Neural progenitor cell (in vitro differentiated cells): ENCODE measurements around the gene UAP1. TPM values are rescaled to one million over a fixed set of nuclear protein-coding genes. Genes with fewer than 3 reads are reported as not detected.

ENCODE experiments used
- DNase-seq: peaks from one replicate; pipeline ENCODE4 v3.0.0-alpha.2; 2016; ENCODE audit warnings: low spot score
- H2AFZ ChIP-seq: fragments of 200-600 bp; sonication (generic); replicated peaks from 2 replicates; pipeline ENCODE4 v1.6.1; 2016; ENCODE audit warnings: antibody characterized with exemption
- H3F3A ChIP-seq: fragments of 200-600 bp; sonication (generic); 2 replicates; pipeline ENCODE4 v1.6.1; 2016; ENCODE audit warnings: antibody characterized with exemption, low read depth
- H3K27ac ChIP-seq: fragments of 200-600 bp; sonication (generic); 2 replicates; pipeline ENCODE4 v1.5.1; 2016; ENCODE audit warnings: mild to moderate bottlenecking
- H3K27me3 ChIP-seq: fragments of 200-600 bp; sonication (generic); 2 replicates; pipeline ENCODE4 v1.6.1; 2016; ENCODE audit warnings: mild to moderate bottlenecking, moderate library complexity
- H3K36me3 ChIP-seq: fragments of 200-600 bp; sonication (generic); 2 replicates; pipeline ENCODE4 v1.5.1; 2016
- H3K4me1 ChIP-seq: fragments of 200-600 bp; sonication (generic); 2 replicates; pipeline ENCODE4 v1.6.1; 2016; ENCODE audit warnings: mixed run types
- H3K4me2 ChIP-seq: fragments of 200-600 bp; sonication (generic); 2 replicates; pipeline ENCODE4 v1.6.1; 2016
- H3K4me3 ChIP-seq: fragments of 200-600 bp; sonication (generic); 2 replicates; pipeline ENCODE4 v1.5.1; 2016
- H3K79me2 ChIP-seq: fragments of 200-600 bp; sonication (generic); 2 replicates; pipeline ENCODE4 v1.6.1; 2016; ENCODE audit warnings: low read depth
- H3K9ac ChIP-seq: fragments of 200-600 bp; sonication (generic); 2 replicates; pipeline ENCODE4 v1.6.1; 2016
- H3K9me3 ChIP-seq: fragments of 200-600 bp; sonication (generic); 2 replicates; pipeline ENCODE4 v1.5.1; 2016; ENCODE audit warnings: low read depth
- H4K20me1 ChIP-seq: fragments of 200-600 bp; sonication (generic); 2 replicates; pipeline ENCODE4 v1.6.1; 2016; ENCODE audit warnings: low read depth
- H3K27ac Mint-ChIP-seq: 3 replicates; pipeline ENCODE4 v1.8.0; 2021; ENCODE audit warnings: mixed read lengths
- H3K27me3 Mint-ChIP-seq: 2 replicates; pipeline ENCODE4 v1.8.0; 2022; ENCODE audit warnings: low read depth, mild to moderate bottlenecking, inconsistent platforms, moderate library complexity, mixed read lengths; ENCODE audit not compliant: insufficient read depth
- H3K36me3 Mint-ChIP-seq: 3 replicates; pipeline ENCODE4 v1.8.0; 2021; ENCODE audit warnings: mixed read lengths
- H3K4me1 Mint-ChIP-seq: 3 replicates; pipeline ENCODE4 v1.8.0; 2021; ENCODE audit warnings: mixed read lengths
- H3K4me3 Mint-ChIP-seq: 3 replicates; pipeline ENCODE4 v1.8.0; 2021; ENCODE audit warnings: mild to moderate bottlenecking, moderate library complexity, mixed read lengths
- H3K9me3 Mint-ChIP-seq: 3 replicates; pipeline ENCODE4 v1.8.0; 2020; ENCODE audit warnings: mixed read lengths
- CTCF ChIP-seq: fragments of 200-600 bp; sonication (generic); IDR thresholded peaks from 2 replicates; pipeline ENCODE4 v1.5.1; 2017; ENCODE audit warnings: antibody characterized with exemption, mild to moderate bottlenecking
- EZH2 ChIP-seq: fragments of 200-600 bp; sonication (generic); IDR thresholded peaks from 2 replicates; pipeline ENCODE4 v1.6.1; 2017; ENCODE audit warnings: antibody characterized with exemption, mild to moderate bottlenecking, moderate library complexity
- EZH2phosphoT487 ChIP-seq: fragments of 200-600 bp; sonication (generic); IDR thresholded peaks from 2 replicates; pipeline ENCODE4 v1.6.1; 2017; ENCODE audit warnings: antibody characterized with exemption
- total RNA-seq: library from RNA; depleted of rRNA; stranded (reverse); fragments of >200 nt; gene quantifications from 2 replicates; pipeline ENCODE4 v1.2.3, GENCODE V29; 2015; ENCODE audit warnings: low replicate concordance

The UAP1 gene
- total RNA-seq, 1 donor from 2014 or later: 57.1 TPM

GRCh38 chr1:162548170-162548569, 13.4 kb upstream of the UAP1 start:
- Histone ChIP-seq H3K9me3 (no peaks in the 10 kb centered on the region), H3K9ac (no peak overlapping the region), H3F3A (no peaks in the 10 kb centered on the region), H3K4me3 (no peak overlapping the region), H4K20me1 (no peaks in the 10 kb centered on the region), H3K4me2 (no peak overlapping the region), H3K79me2 (no peaks in the 10 kb centered on the region), H2AFZ (no peak overlapping the region), H3K27me3 (no peaks in the 10 kb centered on the region), H3K36me3 (no peaks in the 10 kb centered on the region), H3K27ac (no peak overlapping the region), H3K4me1 (no peaks in the 10 kb centered on the region)
- no peak overlapping the region for H3K4me3 Mint-ChIP-seq
- no peak overlapping the region for H3K27ac Mint-ChIP-seq
- H3K9me3 Mint-ChIP-seq: peaks cover 2% of the 10 kb centered on the region
- no peak for DNase-seq
- H3K27me3 Mint-ChIP-seq: peaks cover 2% of the 10 kb centered on the region
- H3K4me1 Mint-ChIP-seq: no peaks in the 10 kb centered on the region
- no peak for TF ChIP-seq EZH2
- TF ChIP-seq EZH2phosphoT487: no peak
- no peak for TF ChIP-seq CTCF
- peaks cover 2% of the 10 kb centered on the region for H3K36me3 Mint-ChIP-seq

- Histone ChIP-seq H3K4me1 (no peaks in the 10 kb centered on the region), H3K36me3 (no peaks in the 10 kb centered on the region), H3K4me3 (no peak overlapping the region), H3K9ac (no peak overlapping the region), H3K27me3 (no peaks in the 10 kb centered on the region), H3K9me3 (no peaks in the 10 kb centered on the region), H3F3A (no peaks in the 10 kb centered on the region), H2AFZ (no peak overlapping the region), H3K4me2 (no peak overlapping the region), H4K20me1 (no peaks in the 10 kb centered on the region), H3K27ac (no peak overlapping the region), H3K79me2 (no peaks in the 10 kb centered on the region)
- no peak overlapping the region for H3K4me3 Mint-ChIP-seq
- H3K27ac Mint-ChIP-seq: no peak overlapping the region
- H3K36me3 Mint-ChIP-seq: no peaks in the 10 kb centered on the region
- no peaks in the 10 kb centered on the region for H3K4me1 Mint-ChIP-seq
- no peaks in the 10 kb centered on the region for H3K9me3 Mint-ChIP-seq
- TF ChIP-seq EZH2phosphoT487 (no peak), EZH2 (no peak), CTCF (no peak)
- H3K27me3 Mint-ChIP-seq: peaks cover 2% of the 10 kb centered on the region
- DNase-seq: no peak
Measured at GRCh38 chr1:162549001-162549400, 12.5 kb upstream of the UAP1 start.

GRCh38 chr1:162550925-162551324, 10.6 kb upstream of the UAP1 start:
- Histone ChIP-seq H3K4me1 (no peaks in the 10 kb centered on the region), H3K4me3 (no peak overlapping the region), H3K79me2 (no peaks in the 10 kb centered on the region), H3K4me2 (no peak overlapping the region), H3K9me3 (no peaks in the 10 kb centered on the region), H3K36me3 (no peaks in the 10 kb centered on the region), H3K9ac (no peak overlapping the region), H3K27ac (no peak overlapping the region), H4K20me1 (no peaks in the 10 kb centered on the region), H3F3A (no peaks in the 10 kb centered on the region), H2AFZ (no peak overlapping the region), H3K27me3 (no peaks in the 10 kb centered on the region)
- Mint-ChIP-seq H3K4me1 (no peaks in the 10 kb centered on the region), H3K4me3 (no peak overlapping the region), H3K27me3 (peaks cover 4% of the 10 kb centered on the region), H3K27ac (no peak overlapping the region), H3K36me3 (no peaks in the 10 kb centered on the region), H3K9me3 (no peaks in the 10 kb centered on the region)
- TF ChIP-seq CTCF (no peak), EZH2 (no peak), EZH2phosphoT487 (no peak)
- DNase-seq: no peak
